Loucy (cell line): Measurements from ENCODE around the gene OGG1.

Experiments used
- H2AFZ ChIP-seq: fragments of 200-600 bp; sonication (generic); 2 replicates; pipeline ENCODE4 v1.6.0; 2016; ENCODE audit warnings: antibody characterized with exemption, mild to moderate bottlenecking, low read length, moderate library complexity
- H3F3A ChIP-seq: fragments of 200-600 bp; 2 replicates; pipeline ENCODE4 v1.6.0; 2016; ENCODE audit warnings: antibody characterized with exemption, low read depth, mild to moderate bottlenecking
- H3K27me3 ChIP-seq: fragments of 200-600 bp; sonication (generic); 2 replicates; pipeline ENCODE4 v1.6.1; 2014; ENCODE audit warnings: low read length, mild to moderate bottlenecking; ENCODE audit not compliant: insufficient read depth, poor library complexity, severe bottlenecking
- H3K36me3 ChIP-seq: fragments of 200-600 bp; sonication (generic); 2 replicates; pipeline ENCODE4 v1.6.1; 2016; ENCODE audit warnings: low read length; ENCODE audit not compliant: insufficient read depth
- H3K4me1 ChIP-seq: fragments of 200-600 bp; sonication (generic); 2 replicates; pipeline ENCODE4 v1.5.1; 2014; ENCODE audit warnings: low read length, mild to moderate bottlenecking; ENCODE audit not compliant: insufficient read depth, poor library complexity, severe bottlenecking
- H3K4me2 ChIP-seq: fragments of 200-600 bp; sonication (generic); 2 replicates; pipeline ENCODE4 v1.6.0; 2014; ENCODE audit warnings: antibody characterized with exemption, low read length, low read depth, mild to moderate bottlenecking; ENCODE audit not compliant: poor library complexity, severe bottlenecking
- H3K4me3 ChIP-seq: fragments of 200-600 bp; sonication (generic); 2 replicates; pipeline ENCODE4 v1.5.1; 2014; ENCODE audit warnings: low read length, mild to moderate bottlenecking, mixed read lengths; ENCODE audit not compliant: poor library complexity, severe bottlenecking
- H3K79me2 ChIP-seq: fragments of 200-600 bp; sonication (generic); 2 replicates; pipeline ENCODE4 v1.6.1; 2014; ENCODE audit warnings: low read length; ENCODE audit not compliant: insufficient read depth
- H3K9ac ChIP-seq: fragments of 200-600 bp; sonication (generic); 2 replicates; pipeline ENCODE4 v1.6.0; 2014; ENCODE audit warnings: mild to moderate bottlenecking, low read depth, low read length, moderate library complexity; ENCODE audit not compliant: poor library complexity, severe bottlenecking
- H3K9me2 ChIP-seq: fragments of 200-600 bp; sonication (generic); replicated peaks from 2 replicates; pipeline ENCODE4 v1.6.1; 2016; ENCODE audit warnings: low read depth, low read length, mixed read lengths
- H3K9me3 ChIP-seq: fragments of 200-600 bp; sonication (generic); 2 replicates; pipeline ENCODE4 v1.6.1; 2014; ENCODE audit warnings: mild to moderate bottlenecking, antibody characterized with exemption, low read length, low read depth; ENCODE audit not compliant: insufficient read depth
- H4K20me1 ChIP-seq: fragments of 200-600 bp; sonication (generic); 2 replicates; pipeline ENCODE4 v1.6.0; 2014; ENCODE audit warnings: antibody characterized with exemption, low read length, mild to moderate bottlenecking; ENCODE audit not compliant: insufficient read depth, poor library complexity, severe bottlenecking
- EZH2phosphoT487 ChIP-seq: fragments of 200-600 bp; IDR thresholded peaks from 2 replicates; pipeline ENCODE4 v1.6.1; 2018; ENCODE audit warnings: antibody characterized with exemption, mild to moderate bottlenecking, moderate library complexity, borderline replicate concordance
- TF ChIP-seq, protein P1 (sequence below): fragments of 200-600 bp; sonication (generic); conservative IDR thresholded peaks from 2 replicates; pipeline ENCODE4 v1.5.1; 2014; ENCODE audit warnings: mild to moderate bottlenecking, antibody characterized with exemption, low read length

Gene OGG1

DNA sequence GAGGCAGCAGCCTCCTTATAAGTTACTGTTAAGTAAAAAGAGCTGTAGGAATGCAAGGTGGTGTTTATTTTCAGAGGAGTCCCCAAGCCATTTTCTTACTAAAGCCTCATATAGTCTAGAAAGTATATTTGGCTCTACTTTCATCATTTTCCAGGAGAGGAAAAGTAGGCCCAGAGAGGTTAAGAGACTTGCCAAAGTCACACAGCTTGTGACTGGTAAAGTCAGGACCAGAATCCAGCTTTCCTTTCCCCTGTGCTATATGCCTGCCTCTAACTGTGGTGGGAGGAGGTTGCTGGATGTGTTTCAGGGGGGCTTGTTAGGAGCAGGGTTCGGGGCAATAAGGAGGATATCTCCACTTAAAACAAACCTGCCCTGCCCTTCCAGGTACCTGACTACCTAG, 7.2 kb upstream of the OGG1 start:
- Histone ChIP-seq H3K9ac (no peak overlapping the region), H4K20me1 (peaks cover 17% of the 10 kb centered on the region), H3K4me3 (no peak overlapping the region), H3K4me2 (no peak overlapping the region), H3K4me1 (peaks cover 7% of the 10 kb centered on the region), H3K9me3 (no peaks in the 10 kb centered on the region), H3K36me3 (peaks cover 100% of the 10 kb centered on the region; the same call in 1 of the 2 replicates), H3K79me2 (peaks cover 32% of the 10 kb centered on the region), H3K27me3 (no peaks in the 10 kb centered on the region), H3K9me2 (no peaks in the 10 kb centered on the region), H2AFZ (no peak overlapping the region), H3F3A (no peaks in the 10 kb centered on the region)
- no peak for TF ChIP-seq EZH2phosphoT487
- TF ChIP-seq, protein P1, sequence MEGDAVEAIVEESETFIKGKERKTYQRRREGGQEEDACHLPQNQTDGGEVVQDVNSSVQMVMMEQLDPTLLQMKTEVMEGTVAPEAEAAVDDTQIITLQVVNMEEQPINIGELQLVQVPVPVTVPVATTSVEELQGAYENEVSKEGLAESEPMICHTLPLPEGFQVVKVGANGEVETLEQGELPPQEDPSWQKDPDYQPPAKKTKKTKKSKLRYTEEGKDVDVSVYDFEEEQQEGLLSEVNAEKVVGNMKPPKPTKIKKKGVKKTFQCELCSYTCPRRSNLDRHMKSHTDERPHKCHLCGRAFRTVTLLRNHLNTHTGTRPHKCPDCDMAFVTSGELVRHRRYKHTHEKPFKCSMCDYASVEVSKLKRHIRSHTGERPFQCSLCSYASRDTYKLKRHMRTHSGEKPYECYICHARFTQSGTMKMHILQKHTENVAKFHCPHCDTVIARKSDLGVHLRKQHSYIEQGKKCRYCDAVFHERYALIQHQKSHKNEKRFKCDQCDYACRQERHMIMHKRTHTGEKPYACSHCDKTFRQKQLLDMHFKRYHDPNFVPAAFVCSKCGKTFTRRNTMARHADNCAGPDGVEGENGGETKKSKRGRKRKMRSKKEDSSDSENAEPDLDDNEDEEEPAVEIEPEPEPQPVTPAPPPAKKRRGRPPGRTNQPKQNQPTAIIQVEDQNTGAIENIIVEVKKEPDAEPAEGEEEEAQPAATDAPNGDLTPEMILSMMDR: no peak

DNA sequence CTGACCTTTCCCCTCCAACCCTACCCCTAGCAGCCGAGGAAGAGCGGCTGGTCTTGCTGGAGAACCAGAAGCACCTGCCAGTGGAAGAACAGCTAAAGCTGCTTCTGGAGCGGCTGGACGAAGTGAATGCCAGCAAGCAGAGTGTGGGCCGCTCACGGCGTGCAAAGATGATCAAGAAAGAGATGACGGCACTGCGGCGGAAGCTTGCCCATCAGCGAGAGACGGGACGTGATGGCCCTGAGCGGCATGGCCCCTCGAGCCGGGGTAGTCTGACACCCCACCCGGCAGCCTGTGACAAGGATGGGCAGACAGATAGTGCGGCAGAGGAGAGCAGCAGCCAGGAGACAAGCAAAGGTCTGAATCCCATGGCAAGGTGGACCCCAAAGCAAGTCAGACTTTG, 6.2 kb upstream of the OGG1 start:
- H3K36me3 ChIP-seq: peaks cover 99% of the 10 kb centered on the region; the same call in 1 of the 2 replicates
- no peak overlapping the region for H3K4me2 ChIP-seq
- no peaks in the 10 kb centered on the region for H3K27me3 ChIP-seq
- no peak overlapping the region for H3K4me3 ChIP-seq
- no peaks in the 10 kb centered on the region for H3K9me3 ChIP-seq
- peaks cover 22% of the 10 kb centered on the region for H3K79me2 ChIP-seq
- no peaks in the 10 kb centered on the region for H3K9me2 ChIP-seq
- H3K4me1 ChIP-seq: no peaks in the 10 kb centered on the region
- peaks cover 13% of the 10 kb centered on the region for H4K20me1 ChIP-seq
- no peak for TF ChIP-seq EZH2phosphoT487
- TF ChIP-seq, protein P1: no peak
- no peak overlapping the region for H2AFZ ChIP-seq
- no peaks in the 10 kb centered on the region for H3F3A ChIP-seq
- no peak overlapping the region for H3K9ac ChIP-seq

DNA sequence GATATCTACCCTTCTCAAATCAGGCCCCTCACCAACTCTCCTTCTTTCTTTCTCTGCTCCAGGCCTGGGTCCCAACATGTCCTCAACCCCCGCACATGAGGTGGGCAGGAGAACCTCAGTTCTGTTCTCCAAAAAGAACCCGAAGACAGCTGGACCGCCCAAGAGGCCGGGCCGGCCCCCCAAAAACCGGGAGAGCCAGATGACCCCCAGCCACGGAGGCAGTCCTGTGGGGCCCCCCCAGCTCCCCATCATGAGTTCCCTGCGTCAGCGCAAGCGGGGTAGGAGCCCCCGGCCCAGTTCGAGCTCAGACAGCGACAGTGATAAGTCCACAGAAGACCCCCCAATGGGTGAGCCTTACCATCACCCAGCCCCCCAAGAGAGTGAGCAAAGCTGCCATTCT, 5.6 kb upstream of the OGG1 start:
- Histone ChIP-seq H3K27me3 (no peaks in the 10 kb centered on the region), H3K9me3 (no peaks in the 10 kb centered on the region), H3K4me3 (no peak overlapping the region), H3K79me2 (peaks cover 16% of the 10 kb centered on the region; the same call in 1 of the 2 replicates), H3F3A (no peaks in the 10 kb centered on the region), H3K9me2 (no peaks in the 10 kb centered on the region), H3K4me2 (no peak overlapping the region), H4K20me1 (peaks cover 11% of the 10 kb centered on the region), H3K36me3 (peaks cover 95% of the 10 kb centered on the region; the same call in 1 of the 2 replicates), H3K9ac (no peak overlapping the region), H2AFZ (no peak overlapping the region), H3K4me1 (peaks cover 3% of the 10 kb centered on the region)
- no peak for TF ChIP-seq EZH2phosphoT487

DNA sequence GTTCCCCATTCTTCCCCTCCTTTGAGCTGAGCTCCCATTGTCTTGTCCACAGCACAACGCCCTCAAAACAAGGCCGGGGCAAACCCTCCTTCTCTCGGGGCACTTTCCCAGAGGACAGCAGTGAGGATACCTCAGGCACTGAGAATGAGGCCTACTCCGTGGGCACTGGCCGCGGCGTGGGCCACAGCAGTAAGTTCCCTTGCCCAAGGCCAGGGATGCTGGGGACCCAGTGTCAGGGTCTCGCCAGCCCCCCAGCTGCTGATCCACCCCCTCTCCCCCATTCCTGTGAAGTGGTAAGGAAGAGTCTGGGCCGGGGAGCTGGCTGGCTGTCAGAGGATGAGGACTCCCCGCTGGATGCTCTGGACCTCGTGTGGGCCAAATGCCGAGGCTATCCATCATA, 4.2 kb upstream of the OGG1 start:
- Histone ChIP-seq H3K79me2 (peaks cover 6% of the 10 kb centered on the region), H3K36me3 (peaks cover 81% of the 10 kb centered on the region; the same call in 1 of the 2 replicates), H3K4me2 (no peak overlapping the region), H3F3A (no peaks in the 10 kb centered on the region), H3K9ac (no peak overlapping the region), H3K9me3 (no peaks in the 10 kb centered on the region), H2AFZ (no peak overlapping the region), H3K27me3 (no peaks in the 10 kb centered on the region), H3K9me2 (no peaks in the 10 kb centered on the region), H4K20me1 (no peaks in the 10 kb centered on the region), H3K4me1 (peaks cover 10% of the 10 kb centered on the region), H3K4me3 (no peak overlapping the region)
- TF ChIP-seq, protein P1: no peak
- TF ChIP-seq EZH2phosphoT487: no peak
